ENCODE measurements around the gene MUC20.

GRCh38 chr3:195769551-195769950 lies 48.8 kb downstream of the MUC20 start:
- no peak for TF ChIP-seq CTCF (IDR thresholded peaks at IDR 0.05)
- TF ChIP-seq POLR2A (IDR thresholded peaks at IDR 0.05), result no peak

Measured in right lobe of liver (tissue), 4 donors.